Erythroblast (primary cell): ENCODE measurements around the gene DDN.

ENCODE experiments used
- GATA1 ChIP-seq: IDR thresholded peaks from 2 replicates; pipeline ENCODE4 v1.6.1; 2011; ENCODE audit warnings: low read depth, mild to moderate bottlenecking, control low read depth, low read length, moderate library complexity
- POLR2A ChIP-seq: IDR thresholded peaks from 2 replicates; pipeline ENCODE4 v1.6.1; 2011; ENCODE audit warnings: mild to moderate bottlenecking, low read length

- TF ChIP-seq POLR2A: no peak
- TF ChIP-seq GATA1: no peak
Measured at GRCh38 chr12:48961331-48961730, 37.8 kb downstream of the DDN start.
